ENCODE data around the gene CSAD. TPM values are rescaled to one million over a fixed set of nuclear protein-coding genes. Genes with fewer than 3 reads are reported as not detected.
A peak's percentile ranks its signal among the peaks of the same experiment; 100 is the strongest.

The CSAD gene
- total and polyA plus RNA-seq, 2 of the 13 experiments (the other 11 are each of a cell fraction or from before 2014, with no cell fraction given), result 7.2 to 23.5 TPM

DNA sequence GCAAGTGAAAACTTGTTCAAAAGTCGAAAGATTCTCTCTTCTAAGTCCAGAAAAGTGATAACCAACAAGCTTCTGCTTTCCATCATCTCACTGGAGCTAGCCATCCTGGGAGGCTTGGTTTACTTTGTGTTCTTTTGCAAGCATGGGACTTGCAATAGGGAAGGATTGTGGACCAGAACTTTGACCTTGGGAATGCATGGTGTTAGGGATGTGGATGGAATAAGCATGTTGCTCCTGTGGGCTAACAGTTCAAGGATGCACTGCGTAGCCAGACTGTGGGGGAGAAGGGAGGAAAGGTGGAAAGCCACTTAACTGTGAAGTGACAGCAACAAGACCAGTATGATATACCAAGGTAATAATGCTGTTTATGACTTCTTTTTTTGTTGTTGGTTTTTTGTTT, 48.9 kb downstream of the CSAD start (continued):
- TF ChIP-seq, protein P1, sequence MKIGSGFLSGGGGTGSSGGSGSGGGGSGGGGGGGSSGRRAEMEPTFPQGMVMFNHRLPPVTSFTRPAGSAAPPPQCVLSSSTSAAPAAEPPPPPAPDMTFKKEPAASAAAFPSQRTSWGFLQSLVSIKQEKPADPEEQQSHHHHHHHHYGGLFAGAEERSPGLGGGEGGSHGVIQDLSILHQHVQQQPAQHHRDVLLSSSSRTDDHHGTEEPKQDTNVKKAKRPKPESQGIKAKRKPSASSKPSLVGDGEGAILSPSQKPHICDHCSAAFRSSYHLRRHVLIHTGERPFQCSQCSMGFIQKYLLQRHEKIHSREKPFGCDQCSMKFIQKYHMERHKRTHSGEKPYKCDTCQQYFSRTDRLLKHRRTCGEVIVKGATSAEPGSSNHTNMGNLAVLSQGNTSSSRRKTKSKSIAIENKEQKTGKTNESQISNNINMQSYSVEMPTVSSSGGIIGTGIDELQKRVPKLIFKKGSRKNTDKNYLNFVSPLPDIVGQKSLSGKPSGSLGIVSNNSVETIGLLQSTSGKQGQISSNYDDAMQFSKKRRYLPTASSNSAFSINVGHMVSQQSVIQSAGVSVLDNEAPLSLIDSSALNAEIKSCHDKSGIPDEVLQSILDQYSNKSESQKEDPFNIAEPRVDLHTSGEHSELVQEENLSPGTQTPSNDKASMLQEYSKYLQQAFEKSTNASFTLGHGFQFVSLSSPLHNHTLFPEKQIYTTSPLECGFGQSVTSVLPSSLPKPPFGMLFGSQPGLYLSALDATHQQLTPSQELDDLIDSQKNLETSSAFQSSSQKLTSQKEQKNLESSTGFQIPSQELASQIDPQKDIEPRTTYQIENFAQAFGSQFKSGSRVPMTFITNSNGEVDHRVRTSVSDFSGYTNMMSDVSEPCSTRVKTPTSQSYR (CRISPR knock-in tag; IDR thresholded peaks at IDR 0.05; ENCODE audit: borderline replicate concordance), result peak; percentile 12; the same call in 1 of the 2 replicates
- no peak for TF ChIP-seq ZNF709 (CRISPR knock-in tag; IDR thresholded peaks at IDR 0.05)
- TF ChIP-seq, protein P2, sequence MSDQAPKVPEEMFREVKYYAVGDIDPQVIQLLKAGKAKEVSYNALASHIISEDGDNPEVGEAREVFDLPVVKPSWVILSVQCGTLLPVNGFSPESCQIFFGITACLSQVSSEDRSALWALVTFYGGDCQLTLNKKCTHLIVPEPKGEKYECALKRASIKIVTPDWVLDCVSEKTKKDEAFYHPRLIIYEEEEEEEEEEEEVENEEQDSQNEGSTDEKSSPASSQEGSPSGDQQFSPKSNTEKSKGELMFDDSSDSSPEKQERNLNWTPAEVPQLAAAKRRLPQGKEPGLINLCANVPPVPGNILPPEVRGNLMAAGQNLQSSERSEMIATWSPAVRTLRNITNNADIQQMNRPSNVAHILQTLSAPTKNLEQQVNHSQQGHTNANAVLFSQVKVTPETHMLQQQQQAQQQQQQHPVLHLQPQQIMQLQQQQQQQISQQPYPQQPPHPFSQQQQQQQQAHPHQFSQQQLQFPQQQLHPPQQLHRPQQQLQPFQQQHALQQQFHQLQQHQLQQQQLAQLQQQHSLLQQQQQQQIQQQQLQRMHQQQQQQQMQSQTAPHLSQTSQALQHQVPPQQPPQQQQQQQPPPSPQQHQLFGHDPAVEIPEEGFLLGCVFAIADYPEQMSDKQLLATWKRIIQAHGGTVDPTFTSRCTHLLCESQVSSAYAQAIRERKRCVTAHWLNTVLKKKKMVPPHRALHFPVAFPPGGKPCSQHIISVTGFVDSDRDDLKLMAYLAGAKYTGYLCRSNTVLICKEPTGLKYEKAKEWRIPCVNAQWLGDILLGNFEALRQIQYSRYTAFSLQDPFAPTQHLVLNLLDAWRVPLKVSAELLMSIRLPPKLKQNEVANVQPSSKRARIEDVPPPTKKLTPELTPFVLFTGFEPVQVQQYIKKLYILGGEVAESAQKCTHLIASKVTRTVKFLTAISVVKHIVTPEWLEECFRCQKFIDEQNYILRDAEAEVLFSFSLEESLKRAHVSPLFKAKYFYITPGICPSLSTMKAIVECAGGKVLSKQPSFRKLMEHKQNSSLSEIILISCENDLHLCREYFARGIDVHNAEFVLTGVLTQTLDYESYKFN (CRISPR knock-in tag; conservative IDR thresholded peaks at IDR 0.05), result peak; percentile 48; the same call in 1 of the 2 replicates
- 0 out of 2 replicates have a peak, but pooled peaks have one; percentile 15 for TF ChIP-seq FOXA3 (CRISPR knock-in tag; IDR thresholded peaks at IDR 0.05)
- TF ChIP-seq CEBPG (CRISPR knock-in tag; IDR thresholded peaks at IDR 0.05), result peak; percentile 52
- TF ChIP-seq NKX3-1 (CRISPR knock-in tag; IDR thresholded peaks at IDR 0.05), result no peak
- TF ChIP-seq GFI1 (CRISPR knock-in tag; IDR thresholded peaks at IDR 0.05; ENCODE audit: borderline replicate concordance), result no peak
- TF ChIP-seq ETV5 (CRISPR knock-in tag; IDR thresholded peaks at IDR 0.05; ENCODE audit: borderline replicate concordance), result no peak
- TF ChIP-seq, protein P3, sequence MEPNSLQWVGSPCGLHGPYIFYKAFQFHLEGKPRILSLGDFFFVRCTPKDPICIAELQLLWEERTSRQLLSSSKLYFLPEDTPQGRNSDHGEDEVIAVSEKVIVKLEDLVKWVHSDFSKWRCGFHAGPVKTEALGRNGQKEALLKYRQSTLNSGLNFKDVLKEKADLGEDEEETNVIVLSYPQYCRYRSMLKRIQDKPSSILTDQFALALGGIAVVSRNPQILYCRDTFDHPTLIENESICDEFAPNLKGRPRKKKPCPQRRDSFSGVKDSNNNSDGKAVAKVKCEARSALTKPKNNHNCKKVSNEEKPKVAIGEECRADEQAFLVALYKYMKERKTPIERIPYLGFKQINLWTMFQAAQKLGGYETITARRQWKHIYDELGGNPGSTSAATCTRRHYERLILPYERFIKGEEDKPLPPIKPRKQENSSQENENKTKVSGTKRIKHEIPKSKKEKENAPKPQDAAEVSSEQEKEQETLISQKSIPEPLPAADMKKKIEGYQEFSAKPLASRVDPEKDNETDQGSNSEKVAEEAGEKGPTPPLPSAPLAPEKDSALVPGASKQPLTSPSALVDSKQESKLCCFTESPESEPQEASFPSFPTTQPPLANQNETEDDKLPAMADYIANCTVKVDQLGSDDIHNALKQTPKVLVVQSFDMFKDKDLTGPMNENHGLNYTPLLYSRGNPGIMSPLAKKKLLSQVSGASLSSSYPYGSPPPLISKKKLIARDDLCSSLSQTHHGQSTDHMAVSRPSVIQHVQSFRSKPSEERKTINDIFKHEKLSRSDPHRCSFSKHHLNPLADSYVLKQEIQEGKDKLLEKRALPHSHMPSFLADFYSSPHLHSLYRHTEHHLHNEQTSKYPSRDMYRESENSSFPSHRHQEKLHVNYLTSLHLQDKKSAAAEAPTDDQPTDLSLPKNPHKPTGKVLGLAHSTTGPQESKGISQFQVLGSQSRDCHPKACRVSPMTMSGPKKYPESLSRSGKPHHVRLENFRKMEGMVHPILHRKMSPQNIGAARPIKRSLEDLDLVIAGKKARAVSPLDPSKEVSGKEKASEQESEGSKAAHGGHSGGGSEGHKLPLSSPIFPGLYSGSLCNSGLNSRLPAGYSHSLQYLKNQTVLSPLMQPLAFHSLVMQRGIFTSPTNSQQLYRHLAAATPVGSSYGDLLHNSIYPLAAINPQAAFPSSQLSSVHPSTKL (CRISPR knock-in tag; IDR thresholded peaks at IDR 0.05), result peak; percentile 17; the same call in 1 of the 2 replicates
- no peak for TF ChIP-seq FOXJ3 (CRISPR knock-in tag; IDR thresholded peaks at IDR 0.05; ENCODE audit: borderline replicate concordance)
- no peak for TF ChIP-seq ATF7-NPFF (CRISPR knock-in tag; IDR thresholded peaks at IDR 0.05; ENCODE audit: low read depth)
- TF ChIP-seq MEIS2 (CRISPR knock-in tag; IDR thresholded peaks at IDR 0.05), result no peak
- no peak for TF ChIP-seq POLR2AphosphoS2 (IDR thresholded peaks at IDR 0.05; ENCODE audit: low read depth, low read length)
- TF ChIP-seq, protein P4, sequence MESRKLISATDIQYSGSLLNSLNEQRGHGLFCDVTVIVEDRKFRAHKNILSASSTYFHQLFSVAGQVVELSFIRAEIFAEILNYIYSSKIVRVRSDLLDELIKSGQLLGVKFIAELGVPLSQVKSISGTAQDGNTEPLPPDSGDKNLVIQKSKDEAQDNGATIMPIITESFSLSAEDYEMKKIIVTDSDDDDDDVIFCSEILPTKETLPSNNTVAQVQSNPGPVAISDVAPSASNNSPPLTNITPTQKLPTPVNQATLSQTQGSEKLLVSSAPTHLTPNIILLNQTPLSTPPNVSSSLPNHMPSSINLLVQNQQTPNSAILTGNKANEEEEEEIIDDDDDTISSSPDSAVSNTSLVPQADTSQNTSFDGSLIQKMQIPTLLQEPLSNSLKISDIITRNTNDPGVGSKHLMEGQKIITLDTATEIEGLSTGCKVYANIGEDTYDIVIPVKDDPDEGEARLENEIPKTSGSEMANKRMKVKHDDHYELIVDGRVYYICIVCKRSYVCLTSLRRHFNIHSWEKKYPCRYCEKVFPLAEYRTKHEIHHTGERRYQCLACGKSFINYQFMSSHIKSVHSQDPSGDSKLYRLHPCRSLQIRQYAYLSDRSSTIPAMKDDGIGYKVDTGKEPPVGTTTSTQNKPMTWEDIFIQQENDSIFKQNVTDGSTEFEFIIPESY (CRISPR knock-in tag; IDR thresholded peaks at IDR 0.05), result no peak
- no peak for TF ChIP-seq ZNF607 (CRISPR knock-in tag; IDR thresholded peaks at IDR 0.05; ENCODE audit: borderline replicate concordance)
- TF ChIP-seq, protein P5, sequence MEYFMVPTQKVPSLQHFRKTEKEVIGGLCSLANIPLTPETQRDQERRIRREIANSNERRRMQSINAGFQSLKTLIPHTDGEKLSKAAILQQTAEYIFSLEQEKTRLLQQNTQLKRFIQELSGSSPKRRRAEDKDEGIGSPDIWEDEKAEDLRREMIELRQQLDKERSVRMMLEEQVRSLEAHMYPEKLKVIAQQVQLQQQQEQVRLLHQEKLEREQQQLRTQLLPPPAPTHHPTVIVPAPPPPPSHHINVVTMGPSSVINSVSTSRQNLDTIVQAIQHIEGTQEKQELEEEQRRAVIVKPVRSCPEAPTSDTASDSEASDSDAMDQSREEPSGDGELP (IDR thresholded peaks at IDR 0.05; ENCODE audit: borderline replicate concordance, low read depth), result no peak
- TF ChIP-seq NR2F6 (IDR thresholded peaks at IDR 0.05), result no peak
- TF ChIP-seq NR2F6 (CRISPR knock-in tag; IDR thresholded peaks at IDR 0.05), result 0 out of 2 replicates have a peak, but pooled peaks have one; percentile 39

Measured in HepG2 (cell line).